ENCODE measurements around the gene SLITRK1. TPM values are rescaled to one million over a fixed set of nuclear protein-coding genes. Genes with fewer than 3 reads are reported as not detected.

SLITRK1 gene
- total RNA-seq, 1 experiment from 2014 or later = 0.20 TPM

DNA sequence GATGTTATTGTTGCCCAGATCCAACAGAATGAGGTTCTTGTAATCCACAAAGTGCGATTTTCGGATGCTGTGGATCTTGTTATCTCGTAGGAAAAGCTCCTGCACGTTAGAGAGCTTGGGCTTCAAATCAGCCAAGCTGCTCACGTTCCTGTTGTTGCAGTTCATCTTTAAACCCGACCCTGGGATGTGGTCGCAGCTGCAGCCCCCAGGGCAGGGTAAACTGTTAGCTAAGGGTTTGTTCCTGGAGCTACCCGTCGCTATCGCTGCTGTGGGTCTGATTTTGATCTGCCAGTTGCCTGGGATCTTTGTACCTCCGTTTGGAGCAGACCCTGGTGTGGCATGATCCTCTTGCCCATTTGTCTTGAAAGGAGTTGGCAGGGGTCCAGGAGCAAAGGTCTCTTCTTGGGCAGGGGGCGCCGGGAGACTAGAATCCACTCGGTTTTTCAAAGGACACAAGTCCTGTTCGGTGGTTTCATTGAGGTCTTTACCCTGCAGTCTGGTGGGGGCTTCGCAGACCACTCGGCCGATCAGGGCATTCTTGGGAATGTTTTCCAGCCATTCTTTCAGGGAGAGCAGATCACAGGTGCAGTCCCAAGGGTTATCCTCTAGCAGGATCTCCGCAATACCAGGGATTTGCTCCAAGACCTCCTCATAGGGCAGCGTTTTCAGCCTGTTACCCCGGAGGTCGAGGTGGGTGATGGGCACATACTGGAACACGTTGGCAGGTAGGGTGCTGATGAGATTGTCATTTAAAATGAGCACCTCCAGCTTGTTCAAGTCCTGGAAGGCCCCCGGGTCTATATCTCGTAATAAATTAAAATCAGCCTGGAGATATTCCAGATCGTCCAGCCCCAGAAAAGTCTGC lies 1.8 kb downstream of the SLITRK1 start:
- Histone ChIP-seq H3K23me2 (ENCODE audit: insufficient read length, low read depth, low read length, poor library complexity, severe bottlenecking) (peaks cover 37% of the 10 kb centered on the region), H3K4me2 (ENCODE audit: insufficient read depth, insufficient read length, low read length) (peak overlapping the region; percentile 94), H3K18ac (ENCODE audit: insufficient read length, low read depth, low read length) (no peak overlapping the region), H2BK5ac (ENCODE audit: insufficient read length, low read length) (no peak overlapping the region), H2AFZ (ENCODE audit: low read length) (no peak overlapping the region), H3K56ac (ENCODE audit: insufficient read length, low read depth, low read length) (no peak overlapping the region), H3K79me2 (ENCODE audit: insufficient read depth, low read length) (no peaks in the 10 kb centered on the region), H3K9ac (ENCODE audit: extremely low read depth, insufficient read length, low read length) (no peak overlapping the region), H3K4ac (ENCODE audit: low read depth, low read length) (no peak overlapping the region), H3K27me3 (ENCODE audit: insufficient read depth, low read length) (peaks cover 31% of the 10 kb centered on the region), H3T11ph (ENCODE audit: low read length) (no peak overlapping the region), H4K91ac (ENCODE audit: insufficient read length, low read depth, low read length) (no peak overlapping the region), H3K27ac (ENCODE audit: insufficient read length, low read depth, low read length) (no peak overlapping the region), H2BK20ac (ENCODE audit: low read depth, low read length, poor library complexity, severe bottlenecking) (no peak overlapping the region), H2BK12ac (ENCODE audit: insufficient read length, low read depth, low read length) (no peak overlapping the region), H3K23ac (ENCODE audit: insufficient read length, low read depth, low read length) (no peak overlapping the region), H3K9me3 (ENCODE audit: control insufficient read depth, low read depth, low read length) (no peaks in the 10 kb centered on the region), H3K4me1 (ENCODE audit: insufficient read depth, low read length) (peaks cover 3% of the 10 kb centered on the region; the same call in 1 of the 2 replicates), H2BK120ac (ENCODE audit: low read depth, low read length, poor library complexity, severe bottlenecking) (no peak overlapping the region), H3K14ac (ENCODE audit: insufficient read depth, low read length) (no peak overlapping the region), H4K20me1 (ENCODE audit: control insufficient read depth, insufficient read depth, insufficient read length) (no peaks in the 10 kb centered on the region), H4K8ac (replicated peaks; ENCODE audit: insufficient read length, low read depth, low read length) (no peak overlapping the region), H4K5ac (ENCODE audit: insufficient read length, low read depth, low read length) (no peak overlapping the region), H2AK5ac (ENCODE audit: insufficient read length, low read length) (no peak overlapping the region), H3K79me1 (ENCODE audit: insufficient read depth, low read depth, low read length, poor library complexity, severe bottlenecking) (no peaks in the 10 kb centered on the region), H2BK15ac (ENCODE audit: low read depth, low read length) (no peak overlapping the region)
- no peaks in the 10 kb centered on the region; a peak in 1 of 5 replicates for H3K9me3 Mint-ChIP-seq
- peak overlapping the region; percentile 81 to 85 for H3K4me3 Mint-ChIP-seq
- H3K4me1 Mint-ChIP-seq = peaks cover 54 to 64% of the 10 kb centered on the region in 2 experiments
- TF ChIP-seq, protein P1, sequence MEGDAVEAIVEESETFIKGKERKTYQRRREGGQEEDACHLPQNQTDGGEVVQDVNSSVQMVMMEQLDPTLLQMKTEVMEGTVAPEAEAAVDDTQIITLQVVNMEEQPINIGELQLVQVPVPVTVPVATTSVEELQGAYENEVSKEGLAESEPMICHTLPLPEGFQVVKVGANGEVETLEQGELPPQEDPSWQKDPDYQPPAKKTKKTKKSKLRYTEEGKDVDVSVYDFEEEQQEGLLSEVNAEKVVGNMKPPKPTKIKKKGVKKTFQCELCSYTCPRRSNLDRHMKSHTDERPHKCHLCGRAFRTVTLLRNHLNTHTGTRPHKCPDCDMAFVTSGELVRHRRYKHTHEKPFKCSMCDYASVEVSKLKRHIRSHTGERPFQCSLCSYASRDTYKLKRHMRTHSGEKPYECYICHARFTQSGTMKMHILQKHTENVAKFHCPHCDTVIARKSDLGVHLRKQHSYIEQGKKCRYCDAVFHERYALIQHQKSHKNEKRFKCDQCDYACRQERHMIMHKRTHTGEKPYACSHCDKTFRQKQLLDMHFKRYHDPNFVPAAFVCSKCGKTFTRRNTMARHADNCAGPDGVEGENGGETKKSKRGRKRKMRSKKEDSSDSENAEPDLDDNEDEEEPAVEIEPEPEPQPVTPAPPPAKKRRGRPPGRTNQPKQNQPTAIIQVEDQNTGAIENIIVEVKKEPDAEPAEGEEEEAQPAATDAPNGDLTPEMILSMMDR (conservative IDR thresholded peaks at IDR 0.05) = no peak
- WGBS (ENCODE audit: extremely low coverage, insufficient read length, low lambda C conversion rate) = no CpG with 5 or more reads among the region's 26 CpGs
- no peak overlapping the region for H3K27ac Mint-ChIP-seq
- peaks cover 77% of the 10 kb centered on the region for H3K27me3 Mint-ChIP-seq (ENCODE audit: low read depth)
- no peaks in the 10 kb centered on the region for H3K36me3 Mint-ChIP-seq (ENCODE audit: insufficient read depth in 1 of 3, low read depth in 3 of 3)
- peak; percentile 30 for DNase-seq
